IMR-90 (cell line): ENCODE measurements around the gene IGHMBP2. TPM values are rescaled to one million over a fixed set of nuclear protein-coding genes. Genes with fewer than 3 reads are reported as not detected.

ENCODE experiments used
- ATAC-seq: fragments of 200-7000 bp; cut with Tn5 transposase; 2 replicates; pipeline ENCODE4 v1.9.1; 2020; ENCODE audit warnings: low read depth, mild to moderate bottlenecking, moderate library complexity
- BruUV-seq: library from RNA; stranded (reverse); fragments of 400-500 nt; replicated peaks from 2 replicates; lab custom pipeline; 2021; lab: Mats Ljungman, UMichigan
- CTCF ChIA-PET: fragments of 300-600 bp; formaldehyde crosslinking; extraction: SDS; loops from one replicate; lab custom pipeline; 2021; ENCODE audit warnings: antibody characterized with exemption; lab: Yijun Ruan, JAX
- POLR2A ChIA-PET: fragments of 300-600 bp; sonication (Branson Sonifier 250); formaldehyde crosslinking; loops from one replicate; lab custom pipeline; 2022; ENCODE audit warnings: antibody characterized with exemption; ENCODE audit not compliant: unreplicated experiment; lab: Charles Lee
- DNase-seq: peaks from one replicate; pipeline ENCODE4 v3.0.0; 2013
- H2AFZ ChIP-seq: replicated peaks from 2 replicates; pipeline ENCODE3; 2013; ENCODE audit warnings: low read length, mild to moderate bottlenecking; ENCODE audit not compliant: poor library complexity
- H2AK5ac ChIP-seq: 2 replicates; pipeline ENCODE4 v1.6.1; 2013; ENCODE audit warnings: low read depth, low read length, inconsistent platforms
- H2AK9ac ChIP-seq: replicated peaks from 2 replicates; pipeline ENCODE3; 2013; ENCODE audit warnings: mild to moderate bottlenecking, low read depth, low read length, moderate library complexity; ENCODE audit not compliant: poor library complexity
- H2BK120ac ChIP-seq: 2 replicates; pipeline ENCODE4 v1.6.1; 2013; ENCODE audit warnings: low read depth, low read length, inconsistent platforms
- H2BK15ac ChIP-seq: 3 replicates; pipeline ENCODE4 v1.6.1; 2013; ENCODE audit warnings: low read depth, low read length, inconsistent platforms
- H2BK20ac ChIP-seq: 2 replicates; pipeline ENCODE4 v1.6.1; 2013; ENCODE audit warnings: low read depth, mild to moderate bottlenecking, inconsistent platforms, low read length, moderate library complexity
- H2BK5ac ChIP-seq: 2 replicates; pipeline ENCODE4 v1.6.1; 2013; ENCODE audit warnings: mild to moderate bottlenecking, low read depth, low read length, inconsistent platforms; ENCODE audit not compliant: poor library complexity, severe bottlenecking
- H3K14ac ChIP-seq: replicated peaks from 2 replicates; pipeline ENCODE4 v1.6.1; 2013; ENCODE audit warnings: low read depth, low read length, inconsistent platforms
- H3K18ac ChIP-seq: 2 replicates; pipeline ENCODE4 v1.6.1; 2013; ENCODE audit warnings: low read depth, low read length, control low read depth
- H3K23ac ChIP-seq: 2 replicates; pipeline ENCODE4 v1.6.1; 2013; ENCODE audit warnings: low read depth, low read length, inconsistent platforms
- H3K27ac ChIP-seq: 2 replicates; pipeline ENCODE4 v1.5.1; 2013; ENCODE audit warnings: mild to moderate bottlenecking, control low read depth, low read length; ENCODE audit not compliant: insufficient read depth
- H3K27me3 ChIP-seq: 2 replicates; pipeline ENCODE4 v1.6.1; 2013; ENCODE audit warnings: low read length; ENCODE audit not compliant: control insufficient read depth, insufficient read depth
- H3K36me3 ChIP-seq: 2 replicates; pipeline ENCODE4 v1.6.1; 2013; ENCODE audit warnings: low read length, mixed read lengths; ENCODE audit not compliant: control insufficient read depth, insufficient read depth
- H3K4ac ChIP-seq: 2 replicates; pipeline ENCODE4 v1.6.1; 2013; ENCODE audit warnings: low read depth, low read length, inconsistent platforms
- H3K4me1 ChIP-seq: 2 replicates; pipeline ENCODE4 v1.6.1; 2013; ENCODE audit warnings: low read length, mixed read lengths; ENCODE audit not compliant: control insufficient read depth, insufficient read depth
- H3K4me2 ChIP-seq: 2 replicates; pipeline ENCODE4 v1.6.1; 2013; ENCODE audit warnings: low read depth, mild to moderate bottlenecking, control low read depth, low read length, moderate library complexity
- H3K4me3 ChIP-seq: 2 replicates; pipeline ENCODE4 v1.5.1; 2013; ENCODE audit warnings: low read depth, mild to moderate bottlenecking, control low read depth, low read length, moderate library complexity; ENCODE audit not compliant: insufficient read depth
- H3K56ac ChIP-seq: 2 replicates; pipeline ENCODE4 v1.6.1; 2013; ENCODE audit warnings: low read length, inconsistent platforms; ENCODE audit not compliant: insufficient read depth; ENCODE audit errors: extremely low read depth
- H3K79me1 ChIP-seq, 2 experiments: 2 replicates each; pipeline ENCODE4 v1.6.1; 2013; ENCODE audit warnings: low read length in 2 of 2, inconsistent platforms in 1 of 2, low read depth in 1 of 2
- H3K9ac ChIP-seq: 2 replicates; pipeline ENCODE4 v1.6.1; 2013; ENCODE audit warnings: low read depth, low read length, control low read depth
- H3K9me1 ChIP-seq: 2 replicates; pipeline ENCODE4 v1.6.1; 2013; ENCODE audit warnings: low read length, inconsistent platforms; ENCODE audit not compliant: insufficient read depth
- H3K9me3 ChIP-seq: 2 replicates; pipeline ENCODE4 v1.6.1; 2013; ENCODE audit warnings: low read length; ENCODE audit not compliant: control insufficient read depth, insufficient read depth
- H4K20me1 ChIP-seq: 2 replicates; pipeline ENCODE4 v1.6.1; 2013; ENCODE audit warnings: low read length, inconsistent platforms; ENCODE audit not compliant: insufficient read depth
- H4K5ac ChIP-seq: 2 replicates; pipeline ENCODE4 v1.6.1; 2013; ENCODE audit warnings: mild to moderate bottlenecking, low read depth, low read length, control low read depth
- H4K8ac ChIP-seq, 2 experiments: 2 replicates each; pipeline ENCODE4 v1.6.1; 2013; ENCODE audit warnings: low read depth in 2 of 2, low read length in 2 of 2, control low read depth in 1 of 2, inconsistent platforms in 1 of 2
- H4K91ac ChIP-seq: 2 replicates; pipeline ENCODE4 v1.6.1; 2013; ENCODE audit warnings: low read depth, low read length, inconsistent platforms; ENCODE audit not compliant: insufficient read depth
- CEBPB ChIP-seq: IDR thresholded peaks from 2 replicates; pipeline ENCODE4 v1.6.1; 2012; ENCODE audit warnings: low read depth, low read length, improper control_type of control experiment
- CTCF ChIP-seq: conservative IDR thresholded peaks from 2 replicates; pipeline ENCODE4 v1.5.1; 2012; ENCODE audit warnings: mild to moderate bottlenecking, low read depth, low read length, improper control_type of control experiment
- ELK1 ChIP-seq: fragments of 150-350 bp; IDR thresholded peaks from 2 replicates; pipeline ENCODE4 v1.6.1; 2016; ENCODE audit warnings: low read depth, mild to moderate bottlenecking, low read length, moderate library complexity, borderline replicate concordance
- FOS ChIP-seq: fragments of 150-350 bp; IDR thresholded peaks from 2 replicates; pipeline ENCODE4 v1.6.1; 2016; ENCODE audit warnings: low read depth, low read length
- MAZ ChIP-seq: IDR thresholded peaks from 2 replicates; pipeline ENCODE4 v1.6.1; 2012; ENCODE audit warnings: low read depth, mild to moderate bottlenecking, low read length, improper control_type of control experiment, moderate library complexity, borderline replicate concordance
- MXI1 ChIP-seq: IDR thresholded peaks from 2 replicates; pipeline ENCODE4 v1.6.1; 2012; ENCODE audit warnings: low read depth, mild to moderate bottlenecking, low read length, moderate library complexity, borderline replicate concordance
- NFE2L2 ChIP-seq: fragments of 150-350 bp; IDR thresholded peaks from 2 replicates; pipeline ENCODE4 v1.6.1; 2016; ENCODE audit warnings: low read depth, mild to moderate bottlenecking, low read length
- POLR2A ChIP-seq: IDR thresholded peaks from 2 replicates; pipeline ENCODE4 v1.6.1; 2012; ENCODE audit warnings: mild to moderate bottlenecking, low read depth, low read length
- RFX5 ChIP-seq: IDR thresholded peaks from 2 replicates; pipeline ENCODE4 v1.8.0; 2012; ENCODE audit warnings: low read depth, mild to moderate bottlenecking, low read length, moderate library complexity
- SMC3 ChIP-seq: fragments of 150-350 bp; IDR thresholded peaks from 2 replicates; pipeline ENCODE4 v1.6.1; 2016; ENCODE audit warnings: low read depth, mild to moderate bottlenecking, antibody characterized with exemption, low read length, moderate library complexity
- USF2 ChIP-seq: fragments of 150-350 bp; IDR thresholded peaks from 2 replicates; pipeline ENCODE4 v1.6.1; 2017; ENCODE audit warnings: mild to moderate bottlenecking, antibody characterized with exemption, low read length, low read depth
- WGBS, 2 experiments: methylation state at CpG; one replicate each; pipeline versions ENCODE4 v1.1.5 to v1.1.7; 2013; ENCODE audit warnings: missing lambda C conversion rate in 2 of 2; ENCODE audit not compliant: insufficient read length in 1 of 2; ENCODE audit errors: extremely low coverage in 2 of 2; 5-methylcytosine and 5-hydroxymethylcytosine counted together
- dilution Hi-C: fragments of 300-500 bp; cut with HindIII; formaldehyde crosslinking; loops from one replicate; pipeline ENCODE4 v1.14.3; 2018; ENCODE audit warnings: low sequenced_read_pairs; ENCODE audit not compliant: unreplicated experiment
- in situ Hi-C: fragments of 300-500 bp; cut with MboI; formaldehyde crosslinking; loops from 3 replicates; pipeline ENCODE4 v1.14.3; 2019; ENCODE audit warnings: low sequenced_read_pairs, inconsistent platforms, mixed read lengths
- intact Hi-C: fragments of 100-400 bp; cut with micrococcal nuclease; formaldehyde crosslinking; loops from 2 replicates; pipeline ENCODE4 v1.10.0; 2022
- polyA plus RNA-seq, 3 experiments: library from polyadenylated mRNA; depleted of rRNA; stranded (reverse); fragments of >200 nt; gene quantifications; 2 replicates each; pipeline ENCODE4 v1.2.3, GENCODE V29; 2012; ENCODE audit warnings: low replicate concordance in 1 of 3
- total RNA-seq: library from RNA; depleted of rRNA; stranded (reverse); fragments of >200 nt; gene quantifications from 2 replicates; pipeline ENCODE4 v1.2.3, GENCODE V29; 2012

IGHMBP2 gene
- total and polyA plus RNA-seq, 2 of the 4 experiments (the other 2 are of a cell fraction) = 4.5 to 11.1 TPM

GRCh38 chr11:68929135-68929534, 25.4 kb downstream of the IGHMBP2 start:
- Histone ChIP-seq H3K4me1 (no peaks in the 10 kb centered on the region), H3K23ac (no peak overlapping the region), H2BK15ac (no peak overlapping the region), H3K9me3 (peaks cover 11% of the 10 kb centered on the region), H2BK5ac (no peak overlapping the region), H3K9me1 (no peaks in the 10 kb centered on the region; the same call in 1 of the 2 replicates), H3K14ac (no peak overlapping the region), H2BK120ac (no peak overlapping the region), H4K91ac (no peak overlapping the region), H4K5ac (no peak overlapping the region), H2AFZ (no peak overlapping the region), H2AK9ac (no peak overlapping the region), H3K4me2 (no peak overlapping the region), H3K27ac (no peak overlapping the region), H3K79me1 (peaks cover 6 to 7% of the 10 kb centered on the region in 2 experiments; a peak in 3 of 4 replicates), H3K36me3 (peaks cover 50% of the 10 kb centered on the region), H3K4ac (no peak overlapping the region), H4K8ac (no peak overlapping the region), H3K27me3 (no peaks in the 10 kb centered on the region), H3K18ac (no peak overlapping the region), H3K9ac (no peak overlapping the region), H2BK20ac (no peak overlapping the region), H2AK5ac (no peak overlapping the region), H3K4me3 (no peak overlapping the region), H4K20me1 (no peaks in the 10 kb centered on the region), H3K56ac (no peak overlapping the region)
- no TSS peak for BruUV-seq
- ChIA-PET POLR2A (no interaction called here), CTCF (no interaction called here)
- WGBS, 2 experiments = 89% methylated on average over 10 of the region's 20 CpGs; no CpG with 5 or more reads in 1 of the 2 experiments
- dilution Hi-C loops (no loop called here), in situ Hi-C loops (loop anchor here (25.0 kb wide), 1 partner anchor 733 kb away; no protein-coding TSS in a partner anchor), intact Hi-C loops (no loop called here)
- ATAC-seq (no peak), DNase-seq (no peak)
- TF ChIP-seq CTCF (no peak), FOS (no peak), MXI1 (no peak), ELK1 (no peak), NFE2L2 (no peak), SMC3 (no peak), RFX5 (no peak), POLR2A (no peak), USF2 (no peak), CEBPB (no peak), MAZ (no peak)
